Lung (tissue), 12 donors: Measurements from ENCODE around the gene EGFLAM. TPM values are rescaled to one million over a fixed set of nuclear protein-coding genes. Genes with fewer than 3 reads are reported as not detected.

Experiments
- ATAC-seq: fragments of 200-7000 bp; cut with Tn5 transposase; one replicate; pipeline ENCODE4 v1.9.1; 2020; ENCODE audit warnings: moderate number of reproducible peaks; ENCODE audit not compliant: insufficient read depth, low FRiP score
- DNase-seq, 3 donors: peaks; one replicate each; pipeline ENCODE4 v3.0.0-alpha.2; 2013 to 2017
- H3K27ac ChIP-seq, 2 donors: one replicate each; pipeline ENCODE4 v1.5.1; 2013; ENCODE audit warnings: mild to moderate bottlenecking in 2 of 2, moderate library complexity in 2 of 2, control low read depth in 1 of 2, inconsistent platforms in 1 of 2, low read depth in 1 of 2, low read length in 1 of 2
- H3K27me3 ChIP-seq, 3 donors: one replicate each; pipeline ENCODE4 v1.5.1; 2013; ENCODE audit warnings: low read length in 2 of 3; ENCODE audit not compliant: control insufficient read depth in 3 of 3, insufficient read depth in 3 of 3
- H3K36me3 ChIP-seq, 4 donors: one replicate each; pipeline ENCODE4 v1.5.1; 2013; ENCODE audit warnings: low read length in 4 of 4, mild to moderate bottlenecking in 1 of 4, moderate library complexity in 1 of 4; ENCODE audit not compliant: control insufficient read depth in 4 of 4, insufficient read depth in 4 of 4
- H3K4me1 ChIP-seq, 5 donors: one replicate each; pipeline ENCODE4 v1.5.1; 2013; ENCODE audit warnings: low read length in 5 of 5, mild to moderate bottlenecking in 2 of 5, moderate library complexity in 1 of 5; ENCODE audit not compliant: control insufficient read depth in 5 of 5, insufficient read depth in 5 of 5
- H3K4me3 ChIP-seq: one replicate; pipeline ENCODE4 v1.5.1; 2013; ENCODE audit warnings: mild to moderate bottlenecking, control low read depth, moderate library complexity
- H3K9ac ChIP-seq, 2 donors: one replicate each; pipeline ENCODE4 v1.5.1; 2013; ENCODE audit warnings: low read length in 2 of 2, control low read depth in 1 of 2; ENCODE audit not compliant: insufficient read depth in 1 of 2
- H3K9me3 ChIP-seq, 4 donors: one replicate each; pipeline ENCODE4 v1.5.1; 2013; ENCODE audit warnings: low read length in 3 of 4, mild to moderate bottlenecking in 1 of 4, moderate library complexity in 1 of 4; ENCODE audit not compliant: control insufficient read depth in 4 of 4, insufficient read depth in 3 of 4
- CTCF ChIP-seq: IDR thresholded peaks from 2 replicates; pipeline ENCODE4 v1.5.1; 2012; ENCODE audit warnings: mild to moderate bottlenecking; ENCODE audit errors: control extremely low read depth, extremely low read depth
- WGBS, 2 donors: extraction: QIAGEN DNeasy Blood & Tissue Kit; methylation state at CpG; one replicate each; pipeline ENCODE4 v1.1.7; 2013; 5-methylcytosine and 5-hydroxymethylcytosine counted together
- polyA plus RNA-seq, 2 donors: library from polyadenylated mRNA; stranded (reverse); fragments of 200-250 nt; gene quantifications; one replicate each; pipeline ENCODE4 v1.2.1, GENCODE V29; 2013
- total RNA-seq, 2 donors: library from RNA; depleted of rRNA in 1 of 2; stranded (reverse); fragments of >200 nt in 1 of 2; gene quantifications; one replicate each; pipeline ENCODE4 v1.2.1, GENCODE V29; 2014 to 2021
- donor health status: control.
- donor health status: control.
- donor health status: Bipolar disorder and iron deficiency.
- donor health status: healthy.
- donor health status: DM: yes; HTN: yes; CAD: no.

Gene EGFLAM
- total and polyA plus RNA-seq, 4 donors: 0.41 to 7.6 (median 1.3) TPM

DNA sequence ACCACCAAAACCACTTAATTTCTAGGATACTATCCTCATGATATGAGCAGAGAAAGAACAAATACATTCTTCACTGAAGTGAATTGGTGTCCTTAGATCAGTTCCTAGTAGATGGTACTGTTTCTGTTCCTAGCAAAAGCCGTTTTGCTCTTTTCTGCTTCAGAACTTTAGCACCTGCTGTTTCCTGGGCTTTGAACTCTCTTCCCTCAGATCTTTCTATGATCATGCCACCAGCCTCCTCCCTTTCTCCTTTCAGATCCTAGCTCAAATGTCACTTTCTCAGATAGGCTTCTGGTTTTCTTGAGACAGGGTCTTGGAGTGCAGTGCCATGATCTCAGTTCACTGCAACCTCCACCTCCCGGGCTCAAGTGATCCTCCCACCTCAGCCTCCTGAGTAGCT is 118.0 kb downstream of the EGFLAM start:
- Histone ChIP-seq H3K27me3 (no peaks in the 10 kb centered on the region), H3K36me3 (no peaks in the 10 kb centered on the region), H3K4me3 (no peak overlapping the region), H3K27ac (no peak overlapping the region), H3K9ac (no peak overlapping the region), H3K4me1 (peaks cover 0 to 16% (median 4%) of the 10 kb centered on the region in 5 donors), H3K9me3 (no peaks in the 10 kb centered on the region)
- WGBS, 2 donors: 74 to 78% methylated on average over 2 of the region's 2 CpGs
- ATAC-seq (no peak), DNase-seq (no peak)
- TF ChIP-seq CTCF: no peak

DNA sequence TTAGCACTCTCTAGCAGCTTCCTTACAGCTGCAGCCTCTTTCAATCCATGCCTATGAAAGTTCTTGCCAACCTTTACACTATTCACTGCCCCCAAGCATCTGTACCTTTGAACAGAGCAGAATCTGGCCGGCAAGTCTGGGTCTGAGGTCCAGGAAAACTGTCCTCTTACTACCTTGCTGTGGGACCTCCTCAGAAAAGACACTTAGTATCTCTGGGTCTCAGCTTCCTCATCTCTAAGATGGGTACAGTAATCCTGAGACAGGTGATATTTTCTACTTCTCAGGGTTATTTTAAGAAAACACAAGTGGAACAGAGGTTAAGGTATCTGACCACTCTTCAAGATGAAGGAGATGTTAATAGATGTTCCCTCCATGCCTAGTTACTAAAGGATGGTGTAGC is 120.2 kb downstream of the EGFLAM start:
- no peak overlapping the region for H3K4me3 ChIP-seq
- H3K9ac ChIP-seq: no peak overlapping the region
- H3K36me3 ChIP-seq: no peaks in the 10 kb centered on the region
- WGBS, 2 donors: 60 to 64% methylated on average over 1 of the region's 1 CpG
- H3K27ac ChIP-seq: no peak overlapping the region
- H3K4me1 ChIP-seq: peaks cover 0 to 16% (median 4%) of the 10 kb centered on the region in 5 donors
- no peak for TF ChIP-seq CTCF
- no peaks in the 10 kb centered on the region for H3K27me3 ChIP-seq
- DNase-seq (no peak), ATAC-seq (no peak)
- H3K9me3 ChIP-seq: no peaks in the 10 kb centered on the region

GRCh38 chr5:38379350-38379937 is 121.1 kb downstream of the EGFLAM start:
- no peak for ATAC-seq

More at GRCh38 chr5:38379350-38379937, 121.1 kb downstream of the EGFLAM start:
- peak; percentile 48 to 62 (median 52) for DNase-seq
- Histone ChIP-seq H3K36me3 (no peaks in the 10 kb centered on the region), H3K27ac (no peak overlapping the region), H3K27me3 (no peaks in the 10 kb centered on the region), H3K9me3 (no peaks in the 10 kb centered on the region), H3K4me3 (no peak overlapping the region), H3K4me1 (peaks cover 0 to 16% (median 4%) of the 10 kb centered on the region in 5 donors), H3K9ac (no peak overlapping the region)
- no peak for TF ChIP-seq CTCF
- WGBS, 2 donors: 18 to 34% methylated on average over 7 of the region's 7 CpGs
